ENCODE measurements around the gene AARSD1.
A peak's percentile ranks its signal among the peaks of the same experiment; 100 is the strongest.
"Not testable (repeated sequence)": the region's sequence is repeated elsewhere in the genome, so short reads cannot be mapped to it uniquely, and the experiment has no call there.

Gene AARSD1, protein sequence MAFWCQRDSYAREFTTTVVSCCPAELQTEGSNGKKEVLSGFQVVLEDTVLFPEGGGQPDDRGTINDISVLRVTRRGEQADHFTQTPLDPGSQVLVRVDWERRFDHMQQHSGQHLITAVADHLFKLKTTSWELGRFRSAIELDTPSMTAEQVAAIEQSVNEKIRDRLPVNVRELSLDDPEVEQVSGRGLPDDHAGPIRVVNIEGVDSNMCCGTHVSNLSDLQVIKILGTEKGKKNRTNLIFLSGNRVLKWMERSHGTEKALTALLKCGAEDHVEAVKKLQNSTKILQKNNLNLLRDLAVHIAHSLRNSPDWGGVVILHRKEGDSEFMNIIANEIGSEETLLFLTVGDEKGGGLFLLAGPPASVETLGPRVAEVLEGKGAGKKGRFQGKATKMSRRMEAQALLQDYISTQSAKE

DNA sequence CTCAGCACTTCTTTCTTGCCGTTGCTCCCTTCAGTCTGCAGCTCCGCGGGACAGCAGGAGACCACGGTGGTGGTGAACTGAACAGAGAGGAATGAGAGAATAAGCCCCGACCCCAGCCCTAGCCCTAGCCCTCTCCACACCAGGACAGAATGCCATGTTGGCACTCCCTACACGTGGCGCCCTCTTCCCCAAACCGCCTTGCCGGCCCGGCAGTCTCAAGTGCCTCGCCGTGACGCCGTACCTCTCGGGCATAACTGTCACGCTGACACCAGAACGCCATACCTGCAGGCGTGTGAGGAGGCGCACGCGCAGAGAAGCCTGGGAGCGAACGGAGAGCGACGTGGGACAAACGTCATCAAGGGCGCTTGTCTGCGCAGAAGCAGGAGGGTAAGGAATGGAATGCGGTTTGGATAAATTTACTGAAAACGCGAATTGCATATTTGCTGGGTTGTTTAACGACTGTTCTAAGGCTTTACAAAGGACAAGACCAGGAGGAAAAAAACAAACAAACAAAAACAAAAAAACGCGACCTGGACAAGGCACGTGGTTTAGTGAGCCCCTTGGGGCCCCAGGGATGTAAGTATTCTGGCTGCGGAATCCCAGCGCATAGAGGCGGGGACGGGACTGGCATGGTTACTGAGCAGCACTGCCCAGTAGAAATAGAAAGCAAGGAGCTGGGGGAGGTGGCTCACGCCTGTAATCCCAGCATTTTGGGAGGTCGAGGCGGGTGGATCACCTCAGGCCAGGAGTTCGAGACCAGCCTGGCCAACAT, at the start of gene AARSD1:
TSS of gene AARSD1 (minus strand) at position 294 of the 772 bp plus-strand sequence. CDS start at position 280, 14 bp downstream.
- DNase-seq (ENCODE audit: low spot score): peak; percentile 96

DNA sequence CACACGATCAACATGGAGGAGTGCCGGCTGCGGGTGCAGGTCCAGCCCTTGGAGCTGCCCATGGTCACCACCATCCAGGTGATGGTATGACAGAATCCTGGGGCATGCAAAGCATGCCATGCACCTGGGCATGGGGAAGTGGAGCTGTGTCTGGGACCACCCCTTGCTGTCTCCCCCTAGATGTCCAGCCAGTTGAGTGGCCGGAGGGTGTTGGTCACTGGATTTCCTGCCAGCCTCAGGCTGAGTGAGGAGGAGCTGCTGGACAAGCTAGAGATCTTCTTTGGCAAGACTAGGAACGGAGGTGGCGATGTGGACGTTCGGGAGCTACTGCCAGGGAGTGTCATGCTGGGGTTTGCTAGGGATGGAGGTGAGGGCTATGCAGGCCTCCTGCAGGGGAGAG, 49.0 kb upstream of the AARSD1 start:
- DNase-seq (ENCODE audit: low spot score): peak; percentile 3

DNA sequence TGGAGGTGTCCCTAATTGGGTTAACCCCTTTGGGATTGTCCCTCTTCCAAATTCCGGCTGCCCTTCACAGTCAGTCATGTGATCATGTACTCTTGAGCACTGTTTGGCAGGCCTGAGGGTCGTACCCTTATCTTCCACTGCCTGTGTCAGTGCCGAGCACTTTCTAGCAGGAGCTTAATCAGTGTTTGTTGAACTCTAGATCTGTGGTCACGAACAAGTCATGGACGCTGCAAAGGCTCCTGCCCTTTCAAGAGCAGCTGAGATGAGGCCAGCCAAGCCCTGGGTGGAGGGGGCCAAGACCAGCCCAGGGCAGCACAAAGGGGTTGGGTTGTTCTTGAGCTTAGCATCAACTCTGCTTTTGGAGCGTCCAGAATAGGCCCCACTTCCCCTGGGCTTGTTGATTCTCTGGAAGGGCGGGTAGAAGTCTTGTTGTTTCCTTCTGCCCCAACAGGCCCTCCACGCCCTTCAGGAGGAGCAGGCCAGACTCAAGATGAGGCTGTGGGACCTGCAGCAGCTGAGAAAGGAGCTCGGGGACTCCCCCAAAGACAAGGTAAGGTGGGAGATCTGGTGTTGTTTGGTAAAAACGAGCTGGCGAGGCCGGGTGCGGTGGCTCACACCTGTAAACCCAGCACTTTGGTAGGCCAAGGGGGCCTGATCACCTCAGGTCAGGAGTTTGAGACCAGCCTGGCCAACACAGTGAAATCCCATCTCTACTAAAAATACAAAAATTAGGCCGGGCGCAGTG, 47.6 kb upstream of the AARSD1 start:
- peak; percentile 5 for DNase-seq (ENCODE audit: low spot score)

DNA sequence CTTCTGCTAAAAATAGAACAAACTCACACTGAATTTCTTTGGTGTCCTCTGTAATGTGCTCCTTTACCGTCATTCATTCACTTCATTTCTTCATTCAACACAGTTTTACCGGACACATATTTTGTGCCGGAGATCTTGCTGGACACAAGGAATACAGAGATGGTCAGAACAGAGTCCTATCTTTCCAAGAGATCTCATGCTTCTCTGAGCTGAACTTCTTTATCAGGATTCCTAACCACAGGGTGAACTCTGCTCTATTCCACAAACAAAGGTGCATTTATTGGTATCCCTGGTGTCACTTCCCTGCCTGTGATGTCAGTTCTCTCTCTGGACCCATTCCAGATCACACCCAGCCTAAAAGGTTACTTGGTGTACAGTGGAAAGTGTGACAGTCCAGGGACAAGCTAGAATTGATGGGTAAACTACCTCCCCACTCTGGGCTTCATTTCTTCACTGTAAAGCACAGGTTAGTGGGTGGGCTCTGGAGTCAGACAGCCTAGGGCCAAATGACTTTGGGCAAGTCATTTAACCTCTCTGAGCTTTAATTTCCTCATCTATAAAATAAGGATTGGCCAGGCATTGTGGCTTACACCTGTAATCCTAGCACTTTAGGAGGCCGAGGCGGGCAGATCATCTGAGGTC, 46.5 kb upstream of the AARSD1 start:
- no peak for DNase-seq (ENCODE audit: low spot score)

DNA sequence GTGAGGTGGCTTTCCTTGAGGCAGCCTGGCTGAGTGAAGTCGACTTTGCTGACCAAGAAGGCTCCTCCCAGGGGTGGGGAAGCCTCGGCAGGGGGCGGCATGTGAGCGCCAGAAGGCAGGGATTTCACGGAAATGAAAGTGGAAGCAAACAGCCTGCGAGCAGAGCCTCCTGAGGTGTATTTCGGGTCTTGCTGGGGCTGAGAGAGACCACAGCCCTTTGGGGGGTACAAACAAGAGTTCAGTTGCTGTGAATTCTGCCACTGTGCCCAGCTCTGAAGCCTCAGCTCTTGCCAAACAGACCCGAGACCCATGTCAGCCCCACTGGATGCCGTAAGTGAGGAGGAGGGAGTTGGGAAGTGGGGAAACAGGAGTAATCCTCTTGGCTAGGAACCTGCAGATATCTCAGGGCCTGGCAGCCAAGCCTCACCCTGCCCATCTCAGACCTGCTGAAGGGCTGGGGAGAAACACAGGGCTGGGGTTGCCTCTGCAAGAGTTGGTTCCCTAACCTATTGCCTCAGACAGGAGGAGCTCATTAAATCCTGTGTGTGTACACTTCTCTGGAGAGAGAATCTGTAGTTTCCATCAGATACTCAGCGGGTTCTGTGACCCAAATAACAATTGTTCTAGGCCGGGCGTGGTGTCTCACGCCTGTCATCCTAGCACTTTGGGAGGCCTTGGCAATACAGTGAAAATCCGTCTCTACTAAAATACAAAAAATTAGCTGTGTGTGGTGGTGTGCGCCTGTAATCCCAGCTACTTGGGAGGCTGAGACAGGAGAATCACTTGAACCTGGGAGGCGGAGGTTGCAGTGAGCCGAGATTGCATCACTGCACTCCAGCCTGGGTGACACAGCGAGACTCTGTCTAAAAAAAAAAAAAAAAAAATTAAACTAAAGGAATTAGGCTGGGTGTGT, 42.6 kb upstream of the AARSD1 start, which contains the start of gene IFI35:
TSS of gene IFI35 (plus strand) at position 146 of the 913 bp plus-strand sequence. CDS start at position 310, 164 bp downstream.
- peak; percentile 88 for DNase-seq (ENCODE audit: low spot score)

DNA sequence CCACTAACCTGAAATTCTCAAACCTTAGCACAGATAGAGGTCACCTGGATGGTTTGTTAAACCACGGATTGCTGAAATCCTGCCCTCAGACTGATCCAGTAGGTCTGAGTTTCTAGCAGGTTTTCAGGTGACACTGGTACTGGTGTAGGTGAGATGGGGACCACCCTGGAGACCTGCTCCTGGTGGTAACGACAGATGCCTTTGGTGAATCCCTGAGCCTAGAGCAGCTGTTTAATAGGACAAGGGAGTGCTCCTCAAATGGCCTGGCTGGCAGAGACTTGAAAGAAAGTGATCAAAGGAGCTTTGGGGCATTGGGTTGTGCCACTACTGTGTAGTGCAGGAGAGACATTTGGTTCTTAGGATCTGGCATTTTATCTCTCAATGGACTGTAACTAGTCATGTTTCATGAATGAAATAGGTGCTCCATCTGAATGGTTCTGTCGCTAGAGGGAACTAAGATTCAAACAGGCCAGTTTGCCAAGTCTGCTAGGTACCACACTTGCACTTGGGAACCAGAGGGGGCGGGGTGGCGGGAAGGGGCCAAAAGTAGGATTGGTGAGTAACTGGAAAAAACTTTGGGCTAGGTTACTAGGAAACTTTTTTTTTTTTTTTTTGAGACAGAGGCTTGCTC, 39.4 kb upstream of the AARSD1 start:
- peak; percentile 41 for DNase-seq (ENCODE audit: low spot score)

DNA sequence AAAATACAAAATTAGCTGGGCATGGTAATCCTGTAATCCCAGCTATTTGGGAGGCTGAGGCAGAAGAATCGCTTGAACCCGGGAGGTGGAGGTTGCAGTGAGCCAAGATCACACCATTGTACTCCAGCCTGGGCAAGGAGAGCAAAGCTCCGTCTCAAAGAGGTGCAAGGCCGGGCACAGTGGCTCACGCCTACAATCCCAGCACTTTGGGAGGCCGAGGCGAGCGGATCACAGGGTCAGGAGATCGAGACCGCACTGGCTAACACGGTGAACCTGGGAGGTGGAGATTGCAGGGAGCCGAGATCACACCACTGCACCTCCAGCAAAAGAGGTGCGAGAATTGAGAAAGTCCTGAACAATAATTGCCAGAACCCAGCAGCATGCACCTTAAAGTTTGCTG, 36.6 kb upstream of the AARSD1 start:
- not testable (repeated sequence) for DNase-seq (ENCODE audit: low spot score)

DNA sequence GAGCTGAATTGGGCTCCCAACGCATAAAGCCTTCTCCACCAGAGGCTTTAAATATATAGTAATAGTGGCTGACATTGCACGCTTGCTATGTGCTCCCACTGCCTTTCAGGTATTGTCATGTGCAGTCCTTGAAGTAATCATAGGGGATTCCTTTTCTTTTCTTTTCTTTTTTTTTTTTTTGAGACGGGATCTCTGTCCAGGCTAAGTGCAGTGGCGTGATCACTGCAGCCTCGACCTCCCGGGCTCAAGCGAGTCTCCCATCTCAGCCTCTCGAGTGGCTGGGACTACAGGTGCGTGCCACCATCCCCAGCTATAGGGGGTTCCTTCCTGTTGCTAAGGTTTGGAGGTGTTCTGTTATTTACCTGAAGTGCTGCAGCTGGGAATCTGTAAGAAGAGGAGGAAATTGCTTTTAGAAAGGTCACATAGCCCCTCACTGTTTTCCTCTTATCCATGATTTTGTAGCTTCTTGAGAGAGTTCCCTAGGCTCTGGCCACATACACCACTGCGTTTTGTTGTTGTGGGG, 34.8 kb upstream of the AARSD1 start:
- no peak for DNase-seq (ENCODE audit: low spot score)

DNA sequence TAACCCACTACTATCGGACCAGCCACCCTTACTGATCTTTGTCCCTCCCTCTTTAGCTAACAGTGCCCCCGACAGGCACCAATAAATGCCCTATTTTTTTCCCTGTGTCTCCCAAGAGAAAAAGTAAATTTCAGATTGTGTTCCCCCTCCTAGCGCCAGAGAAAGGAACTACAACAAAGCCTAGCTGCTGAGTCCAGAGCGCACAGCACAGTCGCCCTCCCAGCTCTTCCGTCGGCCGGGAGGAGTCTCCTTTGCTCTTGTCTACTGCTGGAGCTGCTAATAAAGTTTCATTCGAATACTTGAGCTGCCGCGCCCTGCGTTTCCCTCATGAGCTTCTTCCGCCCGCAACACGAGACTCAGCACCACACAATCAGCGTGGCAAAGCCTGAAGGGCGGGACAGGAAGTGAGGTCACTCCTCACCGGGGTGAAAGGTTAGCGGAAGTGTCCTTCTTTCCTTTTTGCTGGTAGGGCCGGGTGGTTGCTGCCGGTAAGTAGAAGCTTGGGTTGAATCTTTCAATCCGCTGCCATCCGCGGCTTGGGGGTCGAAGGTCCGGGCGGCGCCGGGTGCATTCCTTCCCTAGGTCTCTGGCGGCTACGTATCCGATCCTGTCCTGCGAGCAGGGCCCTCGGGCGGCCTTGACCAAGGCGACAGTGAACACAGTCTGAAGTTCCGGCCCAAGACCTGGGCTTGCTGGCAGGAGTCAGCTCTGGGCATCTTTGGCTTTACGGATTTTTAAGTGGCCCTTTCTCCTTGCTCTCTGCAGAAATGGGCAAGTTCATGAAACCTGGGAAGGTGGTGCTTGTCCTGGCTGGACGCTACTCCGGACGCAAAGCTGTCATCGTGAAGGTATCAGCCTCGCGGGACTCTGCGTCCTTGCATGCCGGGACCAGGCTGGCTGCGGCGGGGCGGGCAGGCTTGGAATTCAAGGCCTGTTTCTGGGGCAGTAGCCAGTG, 34.0 kb upstream of the AARSD1 start, which contains the start of gene RPL27:
TSS of gene RPL27 (plus strand) at position 436 of the 955 bp plus-strand sequence. CDS start at position 768, 332 bp downstream.
- DNase-seq (ENCODE audit: low spot score): peak; percentile 96

DNA sequence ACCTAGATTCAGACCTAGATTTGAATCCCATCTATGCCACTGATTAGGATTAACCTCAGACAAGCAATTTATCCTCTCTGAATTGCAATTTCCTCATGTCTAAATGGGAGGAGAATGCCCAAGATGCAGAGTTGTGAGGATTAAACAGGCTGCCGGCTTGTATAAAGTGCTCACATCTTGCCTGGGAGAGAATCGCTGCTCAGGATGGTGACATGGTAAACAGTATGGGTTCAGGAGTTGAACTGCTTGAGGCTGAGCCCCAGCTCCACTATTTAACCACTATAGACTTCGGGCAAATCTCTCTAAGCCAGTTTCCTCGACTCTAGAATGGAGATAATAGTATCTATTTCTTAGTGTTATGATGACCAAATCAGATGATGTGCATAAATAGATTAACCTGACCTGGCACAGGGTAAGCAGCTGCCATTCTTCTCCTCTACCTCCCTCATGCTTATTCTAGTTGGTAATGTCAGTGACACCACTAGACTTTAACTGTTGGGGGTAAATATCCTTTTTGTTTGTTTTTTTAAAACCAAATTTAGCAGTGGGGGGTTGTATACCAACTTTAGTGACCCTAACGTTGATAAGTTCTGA, 33.2 kb upstream of the AARSD1 start:
- DNase-seq (ENCODE audit: low spot score): no peak

DNA sequence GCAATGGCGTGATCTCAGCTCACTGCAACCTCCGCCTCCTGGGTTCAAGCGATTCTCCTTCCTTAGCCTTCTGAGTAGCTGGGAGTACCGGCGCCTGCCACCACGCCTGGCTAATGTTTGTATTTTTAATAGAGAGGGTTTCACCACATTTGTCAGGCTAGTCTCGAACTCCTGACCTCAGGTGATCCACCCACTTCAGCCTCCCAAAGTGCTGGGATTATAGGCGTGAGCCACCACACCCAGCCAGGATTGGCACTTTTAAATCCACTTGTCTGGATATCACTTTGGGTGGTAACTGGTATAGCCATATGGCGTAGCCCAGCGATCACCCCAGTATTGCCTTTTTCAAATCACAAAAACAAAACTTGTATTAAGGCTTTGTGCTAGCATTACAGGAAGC, 29.7 kb upstream of the AARSD1 start:
- DNase-seq (ENCODE audit: low spot score): not testable (repeated sequence)

DNA sequence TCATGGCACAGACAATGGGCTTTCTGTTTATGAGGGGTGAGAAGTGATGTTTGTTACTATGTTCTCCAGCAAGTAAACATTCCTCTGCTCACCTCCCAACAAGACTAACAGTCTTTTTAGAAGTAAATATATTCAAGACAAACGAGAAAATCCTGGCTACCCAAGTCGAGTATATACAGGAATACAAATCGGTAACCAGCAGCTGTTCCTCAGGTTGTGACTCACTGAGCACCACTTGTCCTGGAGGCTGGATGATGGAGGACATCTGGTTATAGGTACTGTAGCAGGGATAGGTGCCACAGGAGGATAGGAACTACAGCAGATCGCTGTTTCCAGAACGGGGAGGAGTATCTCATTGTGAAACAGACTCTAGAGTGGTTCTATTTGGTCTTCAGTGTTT, 28.6 kb upstream of the AARSD1 start:
- no peak for DNase-seq (ENCODE audit: low spot score)

DNA sequence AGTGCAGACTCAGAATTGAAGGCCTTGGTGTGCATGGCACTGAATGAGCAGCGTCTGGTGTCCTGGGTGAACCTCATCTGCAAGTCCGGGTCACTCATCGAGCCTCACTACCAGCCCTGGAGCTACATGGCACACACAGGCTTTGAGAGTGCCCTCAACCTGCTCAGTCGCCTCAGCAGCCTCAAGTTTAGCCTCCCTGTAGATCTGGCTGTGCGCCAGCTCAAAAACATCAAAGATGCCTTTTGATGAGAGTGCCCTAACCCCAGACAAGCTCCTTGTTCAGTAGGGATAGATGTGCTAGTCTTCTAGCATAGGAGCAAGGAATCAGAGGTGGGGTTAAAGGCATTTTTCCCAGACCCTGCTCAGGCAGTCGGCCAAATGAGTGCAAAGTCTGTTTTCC, 27.2 kb upstream of the AARSD1 start:
- DNase-seq (ENCODE audit: low spot score): no peak

DNA sequence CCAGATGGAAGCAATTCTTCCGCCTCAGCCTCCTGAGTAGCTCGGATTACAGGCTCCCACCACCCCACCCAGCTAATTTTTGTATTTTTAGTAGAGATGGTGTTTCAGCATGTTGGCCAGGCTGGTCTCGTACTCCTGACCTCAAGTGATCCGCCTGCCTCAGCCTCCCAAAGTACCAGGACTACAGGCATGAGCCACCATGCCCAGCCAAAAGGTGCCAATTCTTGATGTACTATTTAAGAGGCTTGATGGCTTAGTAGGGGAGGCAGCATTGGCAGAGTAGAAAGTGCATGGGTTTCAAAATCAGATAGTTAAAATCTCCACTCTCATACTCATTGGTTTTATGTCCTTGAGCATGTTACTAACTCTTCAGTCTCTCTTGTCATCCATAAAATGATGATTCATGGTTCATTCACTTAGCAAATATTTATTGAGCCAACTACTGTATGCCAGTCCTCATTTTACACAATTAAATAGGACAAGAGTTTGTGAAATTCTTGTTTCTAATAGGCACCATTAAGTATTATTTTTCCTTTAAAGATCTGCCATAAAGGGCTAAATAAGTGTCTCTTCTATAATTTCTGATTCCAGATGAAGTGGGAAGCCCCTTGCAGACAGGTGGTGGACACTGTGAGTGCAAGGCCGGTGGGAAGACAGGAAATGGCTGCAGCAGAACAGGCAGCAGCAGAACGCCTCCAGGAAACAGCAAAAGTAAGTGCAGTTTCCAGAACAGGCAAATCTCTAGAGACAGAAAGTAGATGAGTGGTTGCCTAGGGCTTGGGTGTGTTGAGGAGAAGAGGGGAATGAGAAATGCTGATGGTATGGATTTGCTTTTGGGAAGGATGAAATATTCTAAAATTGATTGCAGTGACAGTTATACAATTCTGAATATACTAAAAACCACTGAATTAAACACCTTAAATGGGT, 25.7 kb upstream of the AARSD1 start:
- peak; percentile 29 for DNase-seq (ENCODE audit: low spot score)

DNA sequence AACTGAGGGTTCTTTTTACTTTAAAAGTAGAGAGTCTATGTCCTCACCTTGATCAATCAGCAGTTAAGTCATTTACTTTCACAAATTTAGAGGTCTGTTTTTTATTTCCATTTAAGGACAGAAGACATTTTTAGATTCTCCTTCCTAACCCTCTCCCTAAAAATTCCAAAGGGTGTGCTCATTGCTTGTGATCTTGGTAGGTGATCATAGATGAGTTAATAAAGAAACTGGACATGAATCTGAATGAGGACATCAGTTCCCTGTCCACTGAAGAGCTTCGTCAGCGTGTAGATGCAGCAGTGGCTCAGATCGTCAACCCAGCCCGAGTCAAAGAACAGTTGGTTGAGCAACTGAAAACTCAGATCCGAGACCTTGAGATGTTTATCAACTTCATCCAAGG, 24.9 kb upstream of the AARSD1 start:
- no peak for DNase-seq (ENCODE audit: low spot score)

DNA sequence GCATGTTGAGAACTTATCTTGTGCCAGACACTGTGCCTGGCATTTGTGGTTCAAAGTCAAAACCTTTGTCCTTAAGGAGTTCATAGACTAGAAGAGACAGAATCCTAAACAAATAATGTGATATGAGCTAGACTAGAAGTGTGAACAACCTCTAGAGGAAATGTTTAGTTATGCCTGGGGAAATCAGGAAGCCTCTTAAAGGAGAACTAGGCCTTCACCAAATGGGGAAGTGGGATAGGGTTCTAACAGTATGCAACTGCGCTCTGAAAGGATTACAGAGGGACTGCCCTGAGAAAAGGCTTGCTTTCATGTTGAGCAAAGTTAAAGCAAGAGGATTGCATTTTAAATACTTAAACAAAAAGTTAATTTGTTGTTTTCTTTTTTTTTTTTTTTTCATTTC, 21.0 kb upstream of the AARSD1 start:
- no peak for DNase-seq (ENCODE audit: low spot score)

DNA sequence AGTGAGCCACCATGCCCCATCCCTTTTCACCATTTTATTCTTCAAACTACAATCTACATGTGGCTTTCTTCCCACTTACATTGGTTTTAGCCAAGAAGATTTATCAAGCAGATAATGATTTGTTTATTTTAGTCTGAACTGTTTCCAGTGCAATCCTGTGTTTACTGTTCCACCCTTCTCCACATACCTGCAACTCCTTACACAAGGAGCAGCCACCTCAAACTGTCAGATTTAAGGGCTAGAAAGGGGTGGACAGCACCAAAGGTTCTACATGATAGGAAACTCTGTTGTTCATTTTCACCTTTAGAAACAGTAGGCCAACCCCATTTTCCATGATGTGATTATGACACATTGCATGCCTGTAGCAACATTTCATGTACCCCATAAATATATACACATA, 18.0 kb upstream of the AARSD1 start:
- DNase-seq (ENCODE audit: low spot score): no peak
